ENCODE data around the gene TEX48.

DNA sequence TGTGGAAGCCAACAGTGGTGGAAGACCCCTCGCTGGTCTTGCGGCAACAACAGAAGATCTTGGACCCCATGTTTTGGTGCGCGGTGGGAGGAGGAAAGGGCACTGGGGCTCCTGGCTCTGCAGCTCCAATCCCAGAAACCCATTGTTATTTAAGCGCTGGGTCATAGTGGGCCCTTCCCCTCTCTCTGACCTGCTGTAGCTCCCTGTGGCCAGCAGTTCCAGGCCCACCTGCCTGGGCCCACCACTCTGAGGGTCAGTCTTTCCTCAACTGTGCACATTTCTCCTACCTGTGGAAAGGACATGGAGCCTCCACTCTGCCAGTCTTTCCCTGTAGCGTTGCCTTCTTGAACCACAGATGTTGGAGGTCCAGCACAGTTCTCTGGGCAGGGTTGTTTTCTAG lies 24.3 kb downstream of the TEX48 start, which contains the start of gene TEX53:
- TF ChIP-seq, protein P1, sequence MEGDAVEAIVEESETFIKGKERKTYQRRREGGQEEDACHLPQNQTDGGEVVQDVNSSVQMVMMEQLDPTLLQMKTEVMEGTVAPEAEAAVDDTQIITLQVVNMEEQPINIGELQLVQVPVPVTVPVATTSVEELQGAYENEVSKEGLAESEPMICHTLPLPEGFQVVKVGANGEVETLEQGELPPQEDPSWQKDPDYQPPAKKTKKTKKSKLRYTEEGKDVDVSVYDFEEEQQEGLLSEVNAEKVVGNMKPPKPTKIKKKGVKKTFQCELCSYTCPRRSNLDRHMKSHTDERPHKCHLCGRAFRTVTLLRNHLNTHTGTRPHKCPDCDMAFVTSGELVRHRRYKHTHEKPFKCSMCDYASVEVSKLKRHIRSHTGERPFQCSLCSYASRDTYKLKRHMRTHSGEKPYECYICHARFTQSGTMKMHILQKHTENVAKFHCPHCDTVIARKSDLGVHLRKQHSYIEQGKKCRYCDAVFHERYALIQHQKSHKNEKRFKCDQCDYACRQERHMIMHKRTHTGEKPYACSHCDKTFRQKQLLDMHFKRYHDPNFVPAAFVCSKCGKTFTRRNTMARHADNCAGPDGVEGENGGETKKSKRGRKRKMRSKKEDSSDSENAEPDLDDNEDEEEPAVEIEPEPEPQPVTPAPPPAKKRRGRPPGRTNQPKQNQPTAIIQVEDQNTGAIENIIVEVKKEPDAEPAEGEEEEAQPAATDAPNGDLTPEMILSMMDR (IDR thresholded peaks at IDR 0.05; ENCODE audit: low read depth, low read length) = no peak
- TF ChIP-seq POLR2A (IDR thresholded peaks at IDR 0.05; ENCODE audit: extremely low read depth, insufficient read length) = no peak
- no peak for TF ChIP-seq MYC (IDR thresholded peaks at IDR 0.05; ENCODE audit: low read depth, low read length)
- no peak for TF ChIP-seq MAX (IDR thresholded peaks at IDR 0.05; ENCODE audit: low read depth, low read length)

All from NB4 (cell line).